Peyer's patch (tissue), 4 donors: ENCODE measurements around the gene GRB14.

ENCODE experiments used
- POLR2A ChIP-seq, 2 donors: fragments of 450-650 bp; IDR thresholded peaks; one replicate each; pipeline ENCODE4 v1.5.1; 2017; ENCODE audit warnings: antibody characterized with exemption in 2 of 2, mild to moderate bottlenecking in 2 of 2, moderate library complexity in 2 of 2
- TF ChIP-seq, protein P1 (sequence below), 6 experiments: fragments of 450-650 bp in 4 of 6; fragments of 200-600 bp in 2 of 6; sonication (generic) in 1 of 6; IDR thresholded peaks; one replicate each; pipeline ENCODE4 v1.5.1; 2017 to 2019; ENCODE audit warnings: antibody characterized with exemption in 6 of 6, mild to moderate bottlenecking in 3 of 6, moderate library complexity in 1 of 6

DNA sequence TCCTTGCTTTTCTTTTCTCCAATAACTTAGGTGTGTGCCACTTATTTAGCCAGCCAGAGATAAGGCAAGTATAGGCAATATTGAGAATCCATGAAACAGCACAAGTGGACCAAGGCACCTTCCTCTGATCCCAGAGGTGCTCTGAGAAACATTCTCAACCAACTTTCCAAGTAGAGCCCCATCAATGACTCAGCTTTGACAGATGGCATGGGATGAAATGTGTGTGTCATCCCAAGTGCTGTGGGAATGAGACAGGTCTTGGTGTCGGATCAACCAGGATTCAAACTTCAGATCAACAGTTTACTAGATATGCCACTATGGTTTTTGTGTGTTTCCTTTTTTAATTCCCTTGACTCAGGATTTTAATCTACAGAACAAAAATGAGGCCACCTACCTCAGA is 164.0 kb downstream of the GRB14 start:
- TF ChIP-seq, protein P1, sequence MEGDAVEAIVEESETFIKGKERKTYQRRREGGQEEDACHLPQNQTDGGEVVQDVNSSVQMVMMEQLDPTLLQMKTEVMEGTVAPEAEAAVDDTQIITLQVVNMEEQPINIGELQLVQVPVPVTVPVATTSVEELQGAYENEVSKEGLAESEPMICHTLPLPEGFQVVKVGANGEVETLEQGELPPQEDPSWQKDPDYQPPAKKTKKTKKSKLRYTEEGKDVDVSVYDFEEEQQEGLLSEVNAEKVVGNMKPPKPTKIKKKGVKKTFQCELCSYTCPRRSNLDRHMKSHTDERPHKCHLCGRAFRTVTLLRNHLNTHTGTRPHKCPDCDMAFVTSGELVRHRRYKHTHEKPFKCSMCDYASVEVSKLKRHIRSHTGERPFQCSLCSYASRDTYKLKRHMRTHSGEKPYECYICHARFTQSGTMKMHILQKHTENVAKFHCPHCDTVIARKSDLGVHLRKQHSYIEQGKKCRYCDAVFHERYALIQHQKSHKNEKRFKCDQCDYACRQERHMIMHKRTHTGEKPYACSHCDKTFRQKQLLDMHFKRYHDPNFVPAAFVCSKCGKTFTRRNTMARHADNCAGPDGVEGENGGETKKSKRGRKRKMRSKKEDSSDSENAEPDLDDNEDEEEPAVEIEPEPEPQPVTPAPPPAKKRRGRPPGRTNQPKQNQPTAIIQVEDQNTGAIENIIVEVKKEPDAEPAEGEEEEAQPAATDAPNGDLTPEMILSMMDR (IDR thresholded peaks at IDR 0.05) = no peak
- no peak for TF ChIP-seq POLR2A (IDR thresholded peaks at IDR 0.05)
